Sciatic nerve (tissue), 2 donors: Measurements from ENCODE around the gene RBBP7. TPM values are rescaled to one million over a fixed set of nuclear protein-coding genes. Genes with fewer than 3 reads are reported as not detected.

Experiments used
- ATAC-seq: fragments of 200-7000 bp; cut with Tn5 transposase; one replicate; pipeline ENCODE4 v1.9.1; 2020; ENCODE audit warnings: mild to moderate bottlenecking, moderate library complexity
- DNase-seq: peaks from one replicate; pipeline ENCODE4 v3.0.0-alpha.2; 2020; ENCODE audit warnings: low spot score
- intact Hi-C: fragments of 100-400 bp; cut with DNase I; formaldehyde crosslinking; loops from one replicate; pipeline ENCODE4 v1.14.2; 2022
- total RNA-seq: library from RNA; stranded (reverse); fragmentation: NEBNext Ultra II Directional; extraction: Animal tissue kit (Norgen Biotek cat#: 25700); gene quantifications from one replicate; pipeline ENCODE4 v1.2.1, GENCODE V29; 2021
- donor health status: DM: no; HTN: no; CAD: no.
- donor health status: DM: no; HTN: no; CAD: no.

The RBBP7 gene
- 93.8 TPM for total RNA-seq

DNA sequence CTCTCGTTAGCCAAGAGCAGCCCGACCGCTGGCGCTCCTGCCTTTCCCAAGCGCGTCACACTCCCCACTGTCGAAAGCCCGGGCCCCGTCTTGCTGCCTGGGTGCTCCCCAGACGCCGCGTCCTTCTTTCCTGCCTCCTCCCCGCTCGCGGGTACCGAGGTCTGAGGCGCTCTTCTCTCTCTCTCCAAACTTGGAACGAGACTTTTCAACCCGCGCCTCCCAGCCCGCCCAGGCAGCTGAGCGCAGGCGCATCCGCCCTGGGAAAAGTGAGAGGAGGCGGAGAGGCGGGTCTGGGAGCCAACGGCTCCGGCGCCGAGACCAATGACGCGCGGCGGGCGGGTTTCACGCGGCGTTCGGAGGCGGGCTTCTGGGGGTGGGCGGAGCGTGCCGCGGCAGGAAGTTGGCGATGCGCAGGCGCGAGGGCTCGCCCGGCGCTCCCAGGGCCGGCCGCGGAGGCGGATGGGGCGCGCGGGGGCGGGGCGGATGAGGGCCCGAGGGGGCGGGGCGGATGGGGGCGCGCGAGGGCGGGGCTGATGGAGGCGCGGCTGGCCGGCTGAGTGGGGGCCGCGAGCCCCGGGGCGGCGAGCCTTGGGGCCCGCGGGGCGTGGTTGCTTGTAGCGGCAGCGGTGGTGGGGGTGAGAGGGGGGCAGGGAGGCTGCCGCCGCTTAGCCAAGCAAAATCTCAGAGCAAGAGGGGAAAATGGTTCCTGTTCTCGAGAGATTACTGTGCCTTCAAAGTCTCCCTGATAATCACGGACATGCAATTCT, at the start of gene RBBP7:
RBBP7 (minus strand) TSS at position 268 of the 767 bp plus-strand sequence. CDS start 309 bp downstream, outside the sequence.
- peak; percentile 96 for DNase-seq
- intact Hi-C loops, result no loop called here
- ATAC-seq, result peak; percentile 97

DNA sequence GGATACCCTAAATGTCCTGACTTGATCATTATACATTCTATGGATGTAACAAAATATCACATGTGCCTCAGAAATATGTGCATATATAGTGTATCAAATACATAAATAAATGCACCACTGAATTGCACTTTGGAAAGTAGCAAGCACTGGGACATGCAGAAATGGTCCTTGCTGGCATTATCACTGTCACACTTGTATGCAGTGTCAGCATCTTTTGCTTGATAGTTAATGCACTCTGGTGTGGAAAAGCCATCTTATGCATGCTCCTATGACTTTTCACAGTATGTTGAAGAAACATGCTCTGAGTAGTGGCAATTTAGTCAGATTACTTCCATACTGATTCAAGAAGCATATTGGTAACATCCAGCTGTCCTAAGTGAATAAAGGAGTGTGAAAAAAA, 48.8 kb upstream of the RBBP7 start:
- DNase-seq (no peak), ATAC-seq (no peak)
- intact Hi-C loops, result no loop called here

DNA sequence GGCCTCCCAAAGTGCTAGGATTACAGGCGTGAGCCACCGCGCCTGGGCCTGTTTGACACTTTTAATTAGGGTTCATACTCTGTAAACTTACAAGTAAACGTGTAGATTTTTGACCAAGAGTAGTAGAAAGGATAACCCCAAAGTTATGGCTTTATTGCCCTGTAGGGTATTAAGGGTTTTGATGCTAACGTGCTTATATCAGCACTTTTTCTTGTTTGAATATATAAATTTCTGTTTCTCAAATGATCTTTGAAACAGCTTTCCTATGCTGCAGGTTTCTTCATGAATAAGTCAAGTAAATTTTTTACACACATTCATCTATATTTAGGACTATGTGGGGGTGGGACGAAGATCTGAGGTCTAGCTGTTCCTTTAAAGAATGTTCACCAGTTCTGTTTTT, 47.0 kb upstream of the RBBP7 start:
- ATAC-seq (no peak), DNase-seq (no peak)
- intact Hi-C loops, result no loop called here

DNA sequence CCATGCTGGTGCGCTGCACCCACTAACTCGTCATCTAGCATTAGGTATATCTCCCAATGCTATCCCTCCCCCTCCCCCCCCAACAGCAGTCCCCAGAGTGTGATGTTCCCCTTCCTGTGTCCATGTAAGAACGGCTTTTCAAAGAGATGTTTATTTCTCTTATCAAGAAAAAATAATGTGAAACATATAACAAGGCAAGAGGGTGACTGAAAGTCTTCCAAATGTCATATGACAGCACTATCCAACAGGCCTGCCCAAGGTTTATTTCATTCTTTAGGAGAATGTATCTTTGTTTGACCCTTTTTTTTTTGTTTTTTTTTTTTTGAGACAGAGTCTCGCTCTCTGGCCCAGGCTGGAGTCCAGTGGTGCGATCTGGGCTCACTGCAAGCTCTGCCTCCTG, 46.4 kb upstream of the RBBP7 start:
- intact Hi-C loops, result no loop called here
- no peak for DNase-seq
- ATAC-seq, result peak; percentile 34

DNA sequence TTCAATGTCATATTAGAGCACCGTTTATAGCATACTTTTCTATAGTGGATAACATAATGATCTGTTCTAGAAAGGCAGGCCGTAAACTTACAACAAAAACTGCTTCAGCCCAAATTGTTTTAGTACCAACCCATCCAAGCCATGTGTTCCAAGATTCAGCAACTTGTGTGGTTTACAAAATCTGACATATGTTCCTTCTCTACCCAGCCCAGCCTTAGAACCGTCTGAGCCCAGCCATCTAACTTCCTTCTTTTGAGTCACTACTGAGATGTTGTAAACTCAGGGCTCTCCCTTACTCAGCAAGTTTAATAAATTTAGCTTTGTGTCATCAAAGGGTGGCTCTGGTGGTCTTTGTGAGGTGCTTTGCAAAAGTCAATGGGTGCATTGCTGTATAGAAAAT, 43.9 kb upstream of the RBBP7 start:
- ATAC-seq (peak; percentile 22), DNase-seq (no peak)
- intact Hi-C loops, result no loop called here

DNA sequence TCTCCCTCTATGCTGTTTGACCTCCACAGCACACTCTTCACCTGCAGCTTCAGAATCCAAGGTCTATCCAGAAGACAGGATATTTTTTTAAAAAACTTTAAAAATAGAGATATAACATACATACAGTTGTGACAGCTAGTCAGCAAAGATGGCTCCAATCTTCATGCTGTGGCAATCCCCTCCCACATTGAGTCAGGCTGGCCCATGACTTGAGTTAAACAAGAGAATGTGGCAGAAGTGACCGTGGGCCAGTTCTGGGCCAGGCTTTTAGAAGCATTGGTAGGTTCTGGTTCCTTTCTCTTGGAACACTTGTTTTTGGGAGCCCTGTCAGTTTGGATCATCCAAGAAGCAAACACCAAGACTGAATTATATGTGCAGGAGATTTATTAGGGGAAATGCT, 40.2 kb upstream of the RBBP7 start:
- intact Hi-C loops, result no loop called here
- ATAC-seq (no peak), DNase-seq (no peak)

DNA sequence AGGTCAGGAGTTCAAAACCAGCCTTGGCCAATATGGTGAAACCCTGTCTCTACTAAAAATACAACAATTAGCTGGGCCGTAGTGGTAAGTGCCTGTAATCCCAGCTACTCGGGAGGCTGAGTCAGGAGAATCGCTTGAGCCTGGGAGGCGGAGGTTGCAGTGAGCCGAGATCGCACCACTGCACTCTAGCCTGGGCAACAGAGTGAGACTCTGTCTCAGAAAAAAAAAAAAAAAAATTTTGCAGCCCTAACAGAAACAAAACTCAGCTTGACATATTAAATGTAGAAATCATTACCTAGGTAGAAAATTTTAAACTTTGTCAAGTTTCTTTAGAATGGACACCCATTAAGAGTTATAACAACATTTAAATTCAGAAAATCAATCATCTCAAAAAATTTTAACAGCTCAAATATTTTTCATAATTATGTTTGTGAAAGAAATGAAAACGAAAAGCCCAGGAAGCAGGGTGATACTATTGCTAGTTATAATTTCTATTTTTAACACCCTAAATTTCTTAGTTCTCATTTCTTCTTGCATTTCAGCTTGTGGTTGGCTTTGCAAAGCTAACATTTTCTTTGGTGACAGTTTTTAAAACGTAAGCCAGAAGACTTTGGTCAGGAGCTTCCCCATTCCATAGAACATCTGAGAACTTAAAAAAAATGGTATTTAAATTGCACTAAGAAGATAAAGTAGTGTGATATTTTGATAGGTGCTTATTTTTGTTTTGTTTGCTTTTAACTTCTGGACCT, 33.3 kb upstream of the RBBP7 start:
- DNase-seq (no peak), ATAC-seq (no peak)
- intact Hi-C loops, result no loop called here

DNA sequence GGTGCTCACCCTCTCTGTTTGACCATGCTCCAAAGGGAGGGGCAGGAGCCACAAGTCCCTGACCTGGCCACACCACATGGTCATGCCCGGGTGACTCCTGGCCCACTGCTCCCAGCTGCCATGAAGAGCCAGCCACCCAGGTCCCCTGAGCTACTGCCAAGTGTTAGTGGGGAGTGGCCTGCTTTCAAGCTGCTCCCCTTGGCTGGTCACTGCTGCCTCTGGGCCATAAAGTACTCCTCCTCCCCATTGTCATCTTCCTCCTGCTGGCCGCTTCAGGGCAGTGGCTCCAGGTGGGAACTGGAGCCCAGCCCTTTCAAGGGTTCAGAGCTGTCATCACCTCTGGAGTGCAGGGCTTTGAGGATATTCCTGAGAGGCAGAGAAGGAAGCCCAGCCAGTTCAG, 27.3 kb upstream of the RBBP7 start:
- intact Hi-C loops, result no loop called here
- ATAC-seq, result no peak

DNA sequence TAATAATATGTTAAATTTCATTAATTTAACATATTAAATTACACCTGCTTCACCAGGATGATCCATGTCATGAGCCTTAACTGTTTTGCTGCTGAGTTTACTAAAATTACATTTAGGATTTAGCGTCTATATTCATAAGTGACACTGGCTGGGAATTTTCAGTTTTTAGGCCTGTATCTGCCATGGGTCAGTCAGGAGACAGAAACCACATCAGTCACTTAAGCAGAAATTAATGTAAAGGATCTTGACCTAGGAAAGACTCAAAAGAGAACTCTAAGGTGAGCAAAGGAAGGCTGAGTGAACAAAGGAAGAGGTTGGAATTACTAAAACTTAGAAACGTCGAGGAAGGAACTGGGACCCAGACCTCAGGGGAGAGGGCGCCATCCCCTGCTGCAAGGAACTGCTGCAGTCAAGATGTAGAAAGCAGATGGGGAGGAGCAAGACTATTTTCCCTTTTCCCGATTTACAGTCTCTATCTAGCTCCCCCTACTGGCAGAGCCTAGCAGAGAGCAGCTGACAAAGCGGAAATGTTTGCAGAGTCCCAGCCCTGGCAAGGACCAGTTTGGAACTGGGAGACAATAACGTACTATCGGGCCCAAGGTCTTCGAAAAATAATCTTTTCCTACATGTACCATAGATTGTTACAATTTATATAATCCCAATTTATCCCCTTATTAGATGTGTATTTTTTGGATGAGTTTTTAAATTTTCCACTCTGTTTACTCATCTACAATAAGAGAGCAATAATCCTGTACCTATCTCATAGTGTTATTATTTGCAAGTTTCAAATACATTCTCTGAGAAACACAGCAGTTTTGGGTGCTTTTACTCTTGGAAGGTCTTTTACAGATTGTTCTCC, 22.6 kb upstream of the RBBP7 start:
- intact Hi-C loops, result no loop called here
- ATAC-seq (peak; percentile 85), DNase-seq (peak; percentile 79)

More for the DNA sequence above, 27.3 kb upstream of the RBBP7 start:
- DNase-seq, result no peak

DNA sequence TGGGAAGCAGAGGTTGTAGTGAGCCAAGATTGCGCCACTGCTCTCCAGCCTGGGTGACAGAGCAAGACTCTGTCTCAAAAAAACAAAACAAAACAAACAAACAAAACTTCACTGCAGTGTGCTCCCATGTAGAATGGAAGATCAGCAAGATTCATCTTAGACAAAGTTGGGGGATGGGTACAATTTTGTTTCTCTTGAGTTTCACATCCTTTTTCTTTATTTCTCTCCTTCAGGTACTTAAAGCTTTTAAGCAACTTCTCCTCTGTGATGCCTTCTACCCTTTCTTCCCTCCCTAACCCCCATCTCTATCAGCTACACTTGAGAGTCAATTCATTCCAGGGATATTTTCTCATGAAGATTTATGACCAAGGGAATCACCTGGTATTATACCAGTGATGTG, 15.5 kb upstream of the RBBP7 start:
- DNase-seq, result no peak
- intact Hi-C loops, result no loop called here
- no peak for ATAC-seq

DNA sequence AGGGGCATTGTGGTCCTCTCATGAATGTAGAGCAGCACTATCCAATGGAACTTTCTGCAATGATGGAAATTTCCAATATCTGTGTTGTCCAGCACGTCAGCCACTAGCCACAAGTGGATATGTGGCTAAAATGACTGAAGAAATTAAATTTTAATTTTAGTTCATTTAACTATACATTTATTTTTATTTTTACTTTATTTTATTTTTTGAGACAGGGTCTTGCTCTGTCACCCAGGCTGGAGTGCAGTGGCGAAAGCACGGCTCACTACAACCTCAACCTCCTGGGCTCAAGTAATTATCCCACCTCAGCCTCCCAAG, 13.3 kb upstream of the RBBP7 start:
- intact Hi-C loops, result no loop called here
- ATAC-seq, result no peak
- DNase-seq, result no peak

DNA sequence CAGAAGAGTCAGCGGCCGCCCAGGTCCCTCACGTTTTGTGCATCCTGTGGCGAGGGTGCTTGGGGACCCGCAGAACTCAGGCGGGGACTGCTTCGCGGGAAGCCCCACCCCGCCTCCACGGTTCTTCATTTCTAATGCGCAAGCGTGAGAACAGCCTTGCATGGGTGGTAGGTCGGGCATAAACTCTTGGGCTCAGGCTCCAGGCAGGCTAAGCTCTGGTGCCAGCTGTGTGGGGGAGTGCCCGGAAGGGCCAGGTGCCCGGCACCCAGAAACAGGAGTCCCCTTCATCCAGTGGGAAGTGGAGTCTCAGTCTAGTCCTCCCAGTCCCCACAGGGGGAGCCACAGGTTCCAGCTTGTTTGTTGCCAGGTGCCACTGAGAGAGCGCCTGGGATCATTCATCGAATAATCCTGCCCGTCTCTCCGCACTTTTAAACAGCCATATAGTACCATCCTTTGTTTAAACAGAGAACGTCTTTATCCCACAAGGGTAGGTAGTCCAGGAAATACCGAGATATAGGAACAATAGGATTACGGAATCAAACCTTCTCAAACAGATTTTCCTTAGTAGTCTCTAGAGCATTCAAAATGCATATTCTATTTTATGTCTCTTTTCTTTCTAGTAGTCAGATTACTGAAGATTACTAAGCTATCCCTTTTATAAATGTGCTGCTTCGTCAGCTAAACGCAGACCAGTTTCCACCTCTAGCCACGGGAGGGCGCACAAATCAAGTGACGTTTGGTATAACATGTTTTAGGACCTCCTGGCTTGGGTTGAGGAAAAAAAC, 12.7 kb upstream of the RBBP7 start:
- intact Hi-C loops, result no loop called here
- peak; percentile 82 for DNase-seq
- peak; percentile 82 for ATAC-seq

DNA sequence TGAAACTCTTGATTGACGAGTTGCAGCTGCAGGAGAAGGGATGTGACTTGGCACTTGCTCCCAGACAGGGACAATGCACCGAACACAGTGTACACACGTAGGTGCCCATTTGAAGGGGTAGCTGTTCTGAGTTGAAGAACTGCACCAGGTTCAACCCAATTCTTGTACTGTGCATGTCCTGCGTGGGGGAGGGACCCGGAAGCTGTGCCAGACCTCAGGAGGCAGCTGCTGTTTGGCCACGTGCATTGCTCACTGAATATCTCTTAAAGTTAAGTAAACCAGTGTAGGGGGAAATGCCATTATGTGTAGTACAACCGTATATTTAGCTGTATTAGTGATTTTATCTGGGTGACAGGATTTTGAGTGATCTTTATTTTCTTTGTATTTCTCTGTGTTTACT, 12.0 kb upstream of the RBBP7 start:
- no peak for DNase-seq
- intact Hi-C loops, result no loop called here
- peak; percentile 65 for ATAC-seq

DNA sequence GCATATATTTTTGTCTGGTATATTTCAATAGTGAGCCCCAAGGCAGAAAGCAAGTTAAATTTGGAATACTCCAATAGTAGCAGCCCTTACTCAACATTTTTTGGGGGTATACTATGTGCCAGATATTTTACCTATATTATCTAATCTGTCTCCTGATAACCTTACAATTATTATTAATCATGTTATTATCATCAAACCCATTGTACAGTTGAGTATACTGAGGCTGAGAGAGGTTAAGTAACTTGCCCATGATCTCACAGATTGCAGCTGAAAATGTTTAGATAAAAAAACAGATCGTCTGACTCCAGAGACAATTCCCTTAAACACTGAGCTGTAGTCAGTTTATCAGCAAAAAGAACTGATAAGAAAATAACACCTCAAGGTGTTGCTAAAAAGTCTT, 6.5 kb upstream of the RBBP7 start:
- no peak for ATAC-seq
- intact Hi-C loops, result no loop called here
- no peak for DNase-seq

DNA sequence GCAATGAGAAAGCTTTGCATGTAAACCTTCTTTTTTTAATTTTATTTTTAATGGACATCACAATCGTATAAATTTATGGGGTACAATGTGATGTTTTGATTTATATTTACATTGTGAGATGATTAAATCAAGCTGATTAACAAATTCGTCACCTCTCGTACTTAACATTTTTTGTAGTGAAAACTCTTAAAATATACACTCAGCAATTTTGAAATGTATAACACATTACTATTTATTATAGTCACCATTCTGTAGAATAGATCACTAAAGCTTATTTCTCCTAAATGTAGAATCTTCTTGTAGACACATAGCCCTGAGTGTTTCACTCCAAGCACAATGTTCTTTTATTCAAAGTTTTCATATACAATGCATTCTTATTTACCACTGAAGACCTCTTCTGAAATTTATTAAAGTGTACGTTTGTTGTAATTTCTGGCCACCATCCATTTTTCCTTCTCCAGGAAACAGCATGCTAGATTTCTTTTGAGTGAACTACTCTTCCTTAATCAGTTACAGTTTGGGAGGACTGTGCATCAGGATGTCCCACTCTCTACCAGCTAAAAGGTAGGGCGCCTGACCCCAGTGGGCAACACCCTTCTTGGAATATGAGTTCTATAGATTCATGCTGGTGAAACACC, 4.4 kb upstream of the RBBP7 start:
- DNase-seq (no peak), ATAC-seq (no peak)
- intact Hi-C loops, result no loop called here

DNA sequence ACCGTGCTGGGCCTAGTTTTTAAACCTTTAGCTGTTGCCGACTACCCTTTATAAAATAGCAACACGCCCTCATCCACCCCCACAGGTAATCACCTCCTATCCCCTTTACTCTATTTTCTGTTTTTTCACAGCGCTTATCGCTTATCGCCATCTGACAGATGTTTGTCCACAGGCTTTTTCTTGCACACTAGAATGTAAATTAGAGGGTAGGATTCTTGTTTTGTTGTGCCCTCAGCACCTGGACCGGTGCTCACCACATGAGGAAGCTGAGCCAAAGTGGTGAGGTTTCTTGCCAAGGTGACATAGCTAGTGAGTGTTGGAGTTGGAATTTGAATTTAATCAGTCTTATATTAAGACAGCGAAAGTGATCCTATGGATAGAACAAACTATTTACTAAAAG, 2.9 kb upstream of the RBBP7 start:
- intact Hi-C loops, result no loop called here
- no peak for DNase-seq

DNA sequence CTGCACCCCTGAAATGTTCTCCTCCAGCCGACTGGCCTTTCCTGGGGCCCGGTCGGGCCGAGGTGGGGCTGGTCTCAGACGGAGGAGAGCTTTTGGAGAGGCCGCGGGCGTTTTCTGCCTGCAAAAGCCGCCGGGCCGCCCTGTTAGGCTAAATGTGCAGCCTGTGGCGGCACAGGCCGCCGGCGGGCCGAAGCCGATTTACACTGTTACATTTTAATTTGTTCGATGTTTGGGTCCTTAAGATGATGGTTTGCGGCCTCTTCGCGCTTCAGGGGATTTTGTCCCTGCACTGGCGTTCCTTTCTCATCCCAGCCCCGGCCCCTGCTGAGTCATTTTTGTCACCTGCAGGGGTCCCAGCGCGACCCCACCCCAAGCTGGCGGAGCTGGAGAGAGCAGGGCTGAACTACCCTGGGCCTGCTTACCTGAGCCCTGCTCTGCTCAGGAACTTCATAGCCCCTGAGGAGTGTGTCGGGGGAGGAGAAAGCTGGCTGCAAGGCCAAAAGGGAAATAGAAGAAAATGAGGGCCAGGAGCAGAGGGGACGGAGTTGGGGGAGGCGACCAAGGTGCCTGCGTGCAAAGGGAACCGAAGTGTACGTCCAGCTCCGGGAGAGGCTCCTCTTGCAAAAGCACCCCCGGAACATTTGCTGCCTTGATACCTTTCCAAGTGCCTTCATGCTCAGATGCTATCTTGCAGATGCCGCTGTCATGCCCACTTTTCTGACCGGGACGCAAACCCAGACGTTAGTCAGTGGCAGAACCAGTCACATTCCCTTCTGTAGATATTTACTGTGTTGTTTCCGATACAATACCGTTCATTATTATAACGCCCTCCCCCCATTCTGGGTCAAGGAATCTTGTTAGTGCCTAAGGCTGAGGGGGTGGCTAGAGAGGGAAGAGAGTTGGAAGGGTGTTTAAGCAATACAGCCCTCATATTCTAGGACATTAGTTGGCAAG, 977 bp upstream of the RBBP7 start:
- peak; percentile 33 for ATAC-seq
- intact Hi-C loops, result no loop called here
- peak; percentile 74 for DNase-seq

More for the DNA sequence above, 2.9 kb upstream of the RBBP7 start:
- no peak for ATAC-seq
